Effector memory CD4-positive, alpha-beta T cell (primary cell): ENCODE measurements around the gene GSG1L2.
"Not testable (repeated sequence)": the region's sequence is repeated elsewhere in the genome, so short reads cannot be mapped to it uniquely, and the experiment has no call there.

Experiments used
- DNase-seq, 3 donors: peaks; one replicate each; pipeline ENCODE4 v3.0.0-alpha.2; 2020
- H3K27ac ChIP-seq: 2 replicates; pipeline ENCODE4 v1.7.0; 2013; ENCODE audit warnings: mild to moderate bottlenecking, low read length, moderate library complexity; ENCODE audit not compliant: insufficient read depth, poor library complexity, severe bottlenecking
- H3K27me3 ChIP-seq: replicated peaks from 2 replicates; pipeline ENCODE4 v1.7.0; 2013; ENCODE audit warnings: mild to moderate bottlenecking, low read length; ENCODE audit not compliant: insufficient read depth, control insufficient read depth, poor library complexity, severe bottlenecking
- H3K36me3 ChIP-seq: 2 replicates; pipeline ENCODE4 v1.7.0; 2013; ENCODE audit warnings: mild to moderate bottlenecking, low read length, moderate library complexity; ENCODE audit not compliant: control insufficient read depth, insufficient read depth
- H3K4me1 ChIP-seq: 2 replicates; pipeline ENCODE4 v1.7.0; 2013; ENCODE audit warnings: low read length, mild to moderate bottlenecking; ENCODE audit not compliant: control insufficient read depth, insufficient read depth, poor library complexity, severe bottlenecking
- H3K4me3 ChIP-seq: 2 replicates; pipeline ENCODE4 v1.7.0; 2013; ENCODE audit warnings: low read length, low read depth, mild to moderate bottlenecking; ENCODE audit not compliant: insufficient read depth, poor library complexity, severe bottlenecking
- H3K9me3 ChIP-seq: 2 replicates; pipeline ENCODE4 v1.7.0; 2013; ENCODE audit warnings: mild to moderate bottlenecking, low read length, moderate library complexity; ENCODE audit not compliant: control insufficient read depth

GSG1L2 gene

DNA sequence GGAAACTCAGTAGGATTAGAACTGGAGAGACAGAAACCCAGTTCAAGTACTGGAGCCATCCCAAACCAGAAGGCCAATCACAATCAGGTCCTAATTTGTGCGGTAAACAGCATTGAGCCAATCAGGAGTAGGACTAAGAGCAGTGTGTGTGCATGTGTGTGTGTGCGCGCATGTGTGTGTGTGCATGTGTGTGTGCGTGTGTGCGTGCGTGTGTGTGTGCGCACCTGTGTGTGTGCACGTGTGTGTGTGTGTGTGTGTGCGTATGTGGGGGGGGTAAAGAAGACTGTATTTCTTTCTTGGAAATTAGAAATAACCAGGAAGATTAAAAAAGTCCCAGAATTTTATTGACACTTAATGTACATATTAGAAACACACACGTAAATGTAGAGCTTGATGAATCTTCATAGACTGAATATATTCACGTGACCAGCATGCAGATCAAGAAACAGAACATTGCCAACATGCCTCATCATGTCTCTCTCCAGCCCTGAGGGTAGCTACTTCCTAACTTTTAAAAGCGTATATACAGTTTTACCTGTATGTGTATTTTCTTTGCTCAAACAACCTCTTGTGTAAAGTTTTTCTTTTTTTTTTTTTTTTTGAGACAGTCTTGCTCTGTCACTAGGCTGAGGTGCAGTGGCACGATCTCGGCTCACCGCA is 29.6 kb downstream of the GSG1L2 start:
- no peak overlapping the region for H3K27ac ChIP-seq
- H3K36me3 ChIP-seq: no peaks in the 10 kb centered on the region
- no peaks in the 10 kb centered on the region for H3K9me3 ChIP-seq
- H3K4me3 ChIP-seq: no peak overlapping the region
- no peaks in the 10 kb centered on the region for H3K4me1 ChIP-seq
- no peaks in the 10 kb centered on the region for H3K27me3 ChIP-seq
- no peak for DNase-seq

DNA sequence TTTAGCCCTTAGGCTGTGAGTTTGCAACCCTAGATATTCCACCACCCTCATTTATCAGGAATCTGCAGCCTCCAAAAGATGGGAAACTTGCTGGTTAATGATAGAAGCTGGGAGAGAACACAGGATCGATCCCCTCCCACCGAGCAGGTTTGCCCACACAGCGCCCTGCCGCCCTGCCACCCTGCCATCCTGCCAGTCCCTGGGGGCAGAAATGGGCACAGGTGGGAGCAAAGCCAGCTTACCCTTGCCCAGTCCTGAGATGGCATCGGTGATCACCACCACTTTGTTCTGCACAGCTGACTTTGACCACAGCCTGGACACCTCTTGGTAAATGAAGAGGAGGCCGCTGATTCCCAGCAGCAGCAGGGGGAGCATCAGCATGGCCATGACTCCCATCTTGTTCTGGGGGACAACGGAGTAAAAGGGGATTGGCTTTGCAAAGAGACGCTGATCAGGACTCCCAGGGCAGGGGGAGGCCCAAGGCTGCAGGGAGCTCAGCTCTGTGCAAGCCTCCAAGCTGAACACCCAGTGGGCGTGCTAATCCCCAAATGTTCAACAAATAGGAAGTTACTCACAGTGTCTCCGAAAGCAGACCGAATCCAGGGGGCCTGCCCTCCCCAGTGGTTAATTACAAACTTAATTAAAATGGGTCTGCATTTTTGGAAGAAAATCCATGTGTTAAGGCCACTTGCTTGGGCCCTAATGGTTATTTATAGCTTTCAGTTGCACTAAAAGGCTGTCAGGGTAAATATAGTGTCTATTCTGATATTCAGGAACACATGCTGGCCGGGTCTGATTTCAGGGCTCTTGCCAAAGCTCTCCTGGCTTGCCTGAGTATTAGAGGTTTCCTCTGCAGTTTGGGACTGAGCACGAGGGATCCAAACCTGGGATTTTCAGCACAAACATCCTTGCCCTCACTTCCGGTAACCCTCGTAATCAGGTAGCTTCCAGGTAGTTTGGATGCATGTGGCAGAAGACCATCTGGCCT is 30.7 kb downstream of the GSG1L2 start, which contains the start of gene DHRS7C:
Gene DHRS7C (minus strand): TSS at position 704 of the 988 bp plus-strand sequence. CDS start 308 bp downstream, at position 396.
- no peaks in the 10 kb centered on the region for H3K36me3 ChIP-seq
- no peaks in the 10 kb centered on the region for H3K9me3 ChIP-seq
- no peaks in the 10 kb centered on the region for H3K27me3 ChIP-seq
- no peak for DNase-seq
- no peak within 1 kb of the TSS for H3K27ac ChIP-seq
- H3K4me1 ChIP-seq: no peaks in the 10 kb centered on the region
- no peak within 1 kb of the TSS for H3K4me3 ChIP-seq

DNA sequence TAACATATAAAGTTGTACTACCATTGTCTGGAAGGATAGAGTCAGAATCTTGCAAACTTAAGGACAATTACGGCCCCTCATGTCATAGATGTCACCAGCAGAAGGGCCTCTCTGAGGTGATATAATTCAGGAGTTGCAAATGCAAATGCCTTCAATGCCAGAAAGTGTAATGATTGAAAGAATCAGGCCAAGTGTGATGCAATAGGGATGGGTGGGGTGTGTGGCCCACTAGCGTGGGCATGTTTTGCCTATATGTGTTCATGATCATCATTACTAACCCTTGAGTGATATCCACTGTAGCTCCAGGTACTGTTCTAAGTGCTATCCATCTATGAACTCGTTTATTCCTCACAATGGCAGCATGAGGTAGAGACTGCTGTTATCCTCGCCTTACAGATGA is 31.6 kb downstream of the GSG1L2 start:
- DNase-seq: no peak
- Histone ChIP-seq H3K27ac (no peak overlapping the region), H3K27me3 (no peaks in the 10 kb centered on the region), H3K4me1 (no peaks in the 10 kb centered on the region), H3K9me3 (no peaks in the 10 kb centered on the region), H3K36me3 (no peaks in the 10 kb centered on the region), H3K4me3 (no peak overlapping the region)

DNA sequence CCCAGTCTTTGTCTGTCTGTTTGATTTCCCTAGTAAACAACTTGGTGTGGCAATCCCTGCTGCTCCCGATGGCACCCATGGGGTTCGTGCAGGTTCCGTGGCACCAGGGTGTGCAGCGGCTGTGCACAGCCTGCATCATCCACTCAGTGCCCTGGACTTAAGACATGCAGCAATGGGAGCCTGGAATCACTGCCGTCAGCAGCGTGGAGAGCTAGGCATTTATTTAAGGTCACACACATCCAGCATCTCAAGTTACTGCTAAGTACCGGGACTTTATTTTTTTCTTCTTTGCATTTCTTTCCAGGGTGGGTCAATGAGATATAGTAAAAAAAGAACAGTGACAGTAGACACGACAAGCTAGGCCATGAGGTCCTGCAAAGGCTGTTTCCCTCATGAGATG is 33.3 kb downstream of the GSG1L2 start:
- no peaks in the 10 kb centered on the region for H3K36me3 ChIP-seq
- no peaks in the 10 kb centered on the region for H3K9me3 ChIP-seq
- DNase-seq: no peak
- no peak overlapping the region for H3K4me3 ChIP-seq
- H3K27ac ChIP-seq: no peak overlapping the region
- no peaks in the 10 kb centered on the region for H3K4me1 ChIP-seq
- H3K27me3 ChIP-seq: no peaks in the 10 kb centered on the region

GRCh38 chr17:9784544-9784943 is 37.3 kb downstream of the GSG1L2 start:
- no peak overlapping the region for H3K4me3 ChIP-seq
- no peaks in the 10 kb centered on the region for H3K36me3 ChIP-seq
- H3K4me1 ChIP-seq: no peaks in the 10 kb centered on the region
- H3K27me3 ChIP-seq: no peaks in the 10 kb centered on the region
- H3K27ac ChIP-seq: no peak overlapping the region
- no peaks in the 10 kb centered on the region for H3K9me3 ChIP-seq
- no peak for DNase-seq

DNA sequence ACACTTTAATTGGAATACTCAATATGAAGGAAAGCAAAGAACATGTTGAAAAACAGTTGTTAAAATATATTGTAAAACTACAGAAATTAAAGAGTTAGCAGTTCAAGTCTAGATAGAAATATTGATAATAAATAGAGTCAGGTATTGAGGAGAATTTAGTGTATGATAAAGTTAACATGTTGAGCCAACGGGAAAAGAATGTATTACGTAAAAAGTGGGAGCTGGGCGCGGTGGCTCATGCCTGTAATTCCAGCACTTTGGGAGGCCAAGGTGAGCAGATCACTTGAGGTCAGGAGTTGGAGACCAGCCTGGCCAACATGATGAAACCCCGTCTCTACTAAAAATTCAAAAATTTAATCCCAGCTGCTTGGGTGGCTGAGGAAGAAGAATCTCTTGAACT is 38.4 kb downstream of the GSG1L2 start:
- H3K27ac ChIP-seq, H3K4me1 ChIP-seq, H3K36me3 ChIP-seq, H3K4me3 ChIP-seq, DNase-seq, H3K27me3 ChIP-seq, H3K9me3 ChIP-seq: not testable (repeated sequence)

DNA sequence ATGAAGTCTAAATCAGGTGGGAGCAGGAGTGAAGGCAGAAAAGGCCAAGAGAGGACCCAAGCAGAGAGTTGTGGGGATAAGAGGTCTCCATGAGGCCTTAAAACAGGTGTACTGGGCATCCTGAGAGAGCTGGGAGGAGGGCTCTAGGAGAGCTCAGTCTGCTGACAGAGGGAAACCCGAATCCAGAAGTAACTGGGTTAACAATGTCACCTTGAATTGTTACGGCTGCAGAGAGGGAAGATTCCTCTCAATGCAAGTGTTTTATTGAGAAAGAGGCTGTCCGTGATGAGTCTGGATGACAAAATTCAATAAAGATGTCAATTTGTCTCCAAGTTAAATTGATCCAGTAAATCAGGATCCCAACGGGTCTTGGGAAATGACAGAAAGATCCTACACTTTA is 38.8 kb downstream of the GSG1L2 start:
- DNase-seq: no peak

GRCh38 chr17:9780552-9780951 is 41.3 kb downstream of the GSG1L2 start:
- Histone ChIP-seq H3K27me3 (no peaks in the 10 kb centered on the region), H3K9me3 (no peaks in the 10 kb centered on the region), H3K4me1 (no peaks in the 10 kb centered on the region), H3K36me3 (no peaks in the 10 kb centered on the region), H3K4me3 (no peak overlapping the region), H3K27ac (no peak overlapping the region)
- no peak for DNase-seq

More for the DNA sequence above, 38.8 kb downstream of the GSG1L2 start:
- no peaks in the 10 kb centered on the region for H3K9me3 ChIP-seq
- no peaks in the 10 kb centered on the region for H3K27me3 ChIP-seq
- H3K4me1 ChIP-seq: no peaks in the 10 kb centered on the region
- H3K36me3 ChIP-seq: no peaks in the 10 kb centered on the region
- no peak overlapping the region for H3K27ac ChIP-seq
- no peak overlapping the region for H3K4me3 ChIP-seq

- H3K9me3 ChIP-seq: no peaks in the 10 kb centered on the region
- H3K4me1 ChIP-seq: no peaks in the 10 kb centered on the region
- no peak overlapping the region for H3K27ac ChIP-seq
- no peak overlapping the region for H3K4me3 ChIP-seq
- H3K27me3 ChIP-seq: no peaks in the 10 kb centered on the region
- no peaks in the 10 kb centered on the region for H3K36me3 ChIP-seq
- no peak for DNase-seq
These were observed 45.0 kb downstream of the GSG1L2 start for GRCh38 chr17:9776911-9777310.

DNA sequence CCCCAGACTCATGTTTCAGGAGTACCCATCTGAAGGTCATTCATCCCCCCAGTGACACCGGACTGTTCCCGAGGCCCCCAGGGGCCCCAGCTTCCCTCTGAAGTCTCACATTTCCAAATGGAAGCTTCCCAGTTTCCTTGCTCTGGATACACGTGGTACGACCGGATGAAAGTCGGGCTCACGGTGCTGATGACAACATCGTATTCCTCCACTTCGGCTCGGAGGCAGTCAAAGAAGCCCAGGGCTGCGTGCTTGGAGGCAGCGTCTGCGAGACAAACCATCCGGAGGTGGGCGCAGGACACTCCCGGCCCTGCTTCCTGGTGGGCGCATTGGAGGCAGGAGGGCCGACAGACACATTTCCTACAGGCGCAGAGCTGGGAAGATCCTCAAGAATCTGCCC is 49.2 kb downstream of the GSG1L2 start:
- Histone ChIP-seq H3K9me3 (no peaks in the 10 kb centered on the region), H3K27me3 (no peaks in the 10 kb centered on the region), H3K4me3 (no peak overlapping the region), H3K27ac (no peak overlapping the region), H3K36me3 (no peaks in the 10 kb centered on the region), H3K4me1 (no peaks in the 10 kb centered on the region)
- no peak for DNase-seq
